Ecto neural progenitor cell (in vitro differentiated cells): Measurements from ENCODE around the gene GGT6.
"Not testable (repeated sequence)": the region's sequence is repeated elsewhere in the genome, so short reads cannot be mapped to it uniquely, and the experiment has no call there.

Experiments
- DNase-seq: peaks from one replicate; pipeline ENCODE4 v3.0.0-alpha.2; 2018; ENCODE audit warnings: low spot score

The GGT6 gene

DNA sequence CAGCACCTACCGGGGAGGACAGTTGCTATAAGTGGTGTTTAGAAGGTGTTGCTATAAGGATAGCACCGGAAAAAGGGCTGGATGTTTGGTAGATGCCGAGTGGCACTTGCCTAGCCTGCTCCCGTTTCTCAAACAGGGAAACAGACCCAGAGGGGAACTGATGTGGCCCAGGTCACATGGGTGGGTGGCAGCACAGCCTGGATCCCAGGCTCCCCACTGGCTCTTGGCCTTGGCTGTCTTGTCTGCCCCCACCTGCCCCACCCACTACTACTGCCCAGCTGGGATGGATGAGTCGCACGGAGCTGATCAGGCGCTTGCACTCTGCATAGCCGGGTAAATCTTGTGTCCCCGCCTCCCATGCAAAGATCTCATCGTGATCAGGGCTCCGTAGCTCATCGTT lies 31.2 kb upstream of the GGT6 start:
- no peak for DNase-seq

DNA sequence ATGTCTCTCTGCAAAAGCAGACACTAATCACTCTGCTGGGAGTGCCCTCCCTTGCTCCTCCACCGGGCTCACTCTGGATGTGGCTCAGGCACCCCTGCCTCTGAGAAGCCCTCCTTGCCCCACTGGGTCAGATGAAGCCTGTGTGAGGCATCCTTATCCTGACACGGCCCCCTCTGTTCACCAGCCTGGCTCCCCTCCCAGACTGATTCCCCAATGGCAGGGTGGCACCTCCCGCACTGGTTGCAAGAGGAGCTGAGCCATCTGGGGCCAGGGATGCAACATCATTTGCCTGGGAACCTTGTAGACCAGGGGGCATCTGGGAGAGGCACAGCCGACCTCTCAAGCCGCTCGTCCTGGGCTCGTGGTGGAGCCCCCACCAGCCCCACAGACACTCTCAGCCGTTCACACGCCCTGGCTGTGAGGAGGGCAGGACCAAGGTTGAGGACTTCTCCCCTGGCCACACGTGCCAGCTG lies 30.6 kb upstream of the GGT6 start:
- no peak for DNase-seq

DNA sequence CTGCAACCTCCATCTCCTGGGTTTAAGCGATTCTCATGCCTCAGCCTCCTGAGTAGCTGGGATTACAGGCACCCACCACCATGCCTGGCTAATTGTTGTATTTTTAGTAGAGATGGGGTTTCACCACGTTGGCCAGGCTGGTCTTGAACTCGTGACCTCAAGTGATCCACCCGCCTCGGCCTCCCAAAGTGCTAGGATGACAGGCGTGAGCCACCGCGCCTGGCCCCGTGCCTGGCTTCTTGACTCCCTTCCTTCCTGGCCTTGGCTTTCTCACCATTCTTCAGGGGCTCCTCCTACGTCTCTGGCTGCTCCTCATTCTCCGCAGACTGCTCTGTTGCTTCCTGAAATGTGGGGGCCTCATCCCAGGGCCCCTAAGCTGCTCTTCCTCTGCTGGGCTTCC lies 29.7 kb upstream of the GGT6 start:
- not testable (repeated sequence) for DNase-seq

DNA sequence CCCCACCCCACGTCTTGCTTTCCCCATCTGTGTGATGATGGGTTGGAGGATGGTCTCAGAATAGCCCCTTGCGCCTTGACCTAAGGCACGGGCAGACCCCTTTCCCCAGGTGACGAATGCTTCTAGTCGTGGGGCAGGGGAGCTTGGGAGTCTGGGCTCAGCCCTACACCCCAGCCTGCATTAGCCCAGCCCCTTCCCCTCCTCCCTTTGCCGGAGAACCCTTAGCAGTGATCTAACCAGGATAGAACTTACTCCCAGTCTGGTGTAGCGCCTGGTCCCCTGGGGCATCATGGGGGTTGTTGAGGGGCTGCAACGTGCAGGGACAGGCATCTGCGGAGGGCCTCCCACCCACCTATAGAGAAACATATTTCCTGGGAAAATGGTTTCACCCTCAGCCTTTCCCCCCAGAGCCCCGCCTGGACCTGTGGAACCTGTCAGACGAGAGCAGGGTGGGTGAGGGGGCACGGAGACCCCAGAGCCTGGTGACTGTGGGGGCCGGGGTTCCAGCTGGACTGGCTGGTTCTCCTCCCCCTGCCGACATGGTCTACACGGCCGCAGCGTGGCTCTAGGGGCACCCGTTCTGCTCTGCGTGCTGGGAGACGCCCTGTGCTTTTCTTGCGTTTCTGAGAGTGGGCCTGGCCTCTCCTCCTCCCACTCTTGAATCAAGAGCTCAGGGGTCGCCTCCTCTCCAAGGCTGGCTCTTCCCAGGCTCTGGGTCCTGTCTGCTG lies 28.7 kb upstream of the GGT6 start:
- no peak for DNase-seq

DNA sequence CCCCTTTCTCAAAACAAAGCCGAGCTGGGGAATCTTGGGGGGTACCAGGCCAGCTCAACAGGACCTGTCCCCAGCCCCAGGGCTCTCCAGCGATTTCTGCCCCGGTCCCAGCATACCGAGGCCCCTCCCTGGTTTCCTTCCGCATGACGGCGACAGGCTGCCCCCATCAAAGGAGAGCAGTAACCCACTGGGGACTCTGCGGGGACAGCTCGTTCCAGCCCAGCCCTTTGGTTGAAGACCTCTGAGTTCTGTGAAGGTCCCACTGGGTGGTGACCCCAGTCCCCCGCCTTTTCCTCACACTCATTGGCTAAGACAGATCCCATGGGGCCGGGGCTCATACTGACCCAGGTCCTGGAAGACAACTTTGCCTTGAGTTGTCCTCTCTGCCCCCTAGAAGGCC lies 28.0 kb upstream of the GGT6 start:
- DNase-seq = no peak

DNA sequence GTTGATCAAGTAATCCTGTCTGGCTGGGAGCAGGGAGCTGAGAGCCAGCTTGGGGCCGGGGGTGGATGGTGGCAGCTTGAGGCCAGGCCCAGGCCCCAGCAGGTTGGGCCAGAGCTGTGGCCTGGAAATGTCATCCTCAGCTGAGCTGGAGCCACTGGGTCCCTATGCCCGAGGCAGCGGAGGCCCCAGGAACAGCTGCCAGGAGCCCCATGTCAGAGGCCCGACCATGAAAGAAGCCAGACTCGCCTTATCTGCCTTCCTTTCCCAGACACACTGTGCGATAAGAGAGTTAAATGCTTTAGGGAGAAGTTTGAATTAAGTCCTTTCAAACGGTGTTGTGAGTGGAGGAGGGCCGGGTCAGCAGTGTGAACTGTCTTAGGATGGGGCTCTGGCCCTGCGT lies 27.4 kb upstream of the GGT6 start:
- no peak for DNase-seq

DNA sequence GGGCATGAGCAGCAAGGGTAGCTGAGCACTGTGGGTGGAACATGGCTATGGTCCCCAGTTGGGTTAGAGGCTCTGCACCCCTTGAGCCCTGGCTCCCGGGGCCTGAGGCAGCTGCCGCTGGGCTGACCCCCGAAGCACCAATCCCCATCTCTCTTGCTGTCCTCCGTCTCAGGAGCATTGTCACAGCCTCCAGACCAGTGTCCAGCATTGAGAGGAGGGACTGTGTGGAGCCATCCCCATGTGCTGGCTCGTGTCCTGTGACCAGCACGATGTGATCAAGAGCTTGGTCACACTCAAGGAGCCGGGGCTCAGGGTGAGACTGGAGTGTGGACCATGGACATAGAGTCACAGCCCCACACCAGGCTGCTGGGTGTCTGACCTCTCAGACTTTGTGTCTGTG lies 26.8 kb upstream of the GGT6 start:
- no peak for DNase-seq

DNA sequence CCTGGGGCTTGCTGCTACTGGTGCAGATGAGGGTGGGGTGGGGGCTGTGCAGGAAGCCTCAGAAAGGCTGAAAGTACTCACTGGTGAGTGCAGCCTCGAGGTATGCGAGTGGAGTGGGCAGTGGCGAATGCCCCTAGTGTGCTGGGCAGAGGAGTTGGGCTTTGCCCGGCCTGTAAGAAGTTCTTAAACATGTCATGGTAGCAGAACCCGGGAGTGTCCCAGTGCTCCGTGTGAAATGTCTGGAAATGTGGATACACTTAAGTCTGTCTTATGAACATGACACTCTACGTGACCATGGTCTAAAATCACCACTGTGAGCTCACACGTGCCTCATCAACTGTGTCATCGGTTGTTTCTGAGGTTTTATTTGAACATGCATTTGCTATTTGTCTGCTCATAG lies 25.7 kb upstream of the GGT6 start:
- DNase-seq = no peak

DNA sequence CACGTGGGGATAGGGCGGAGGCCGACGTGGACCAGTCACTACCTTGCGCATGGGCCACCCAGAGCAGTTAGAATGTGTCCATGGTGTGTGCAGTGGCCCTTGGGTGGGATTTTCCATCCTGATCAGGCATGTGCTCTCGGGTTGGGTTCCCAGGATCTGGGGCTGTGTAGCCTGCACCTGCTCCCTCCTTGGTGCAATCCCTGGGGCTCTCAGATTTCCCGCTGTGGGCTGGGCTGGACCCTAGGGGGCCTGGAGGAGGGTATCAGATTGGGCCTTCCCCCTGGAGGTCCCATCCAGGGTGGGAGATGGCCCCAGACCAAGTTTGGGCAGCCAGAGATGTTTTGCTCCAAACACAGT lies 25.2 kb upstream of the GGT6 start:
- no peak for DNase-seq

DNA sequence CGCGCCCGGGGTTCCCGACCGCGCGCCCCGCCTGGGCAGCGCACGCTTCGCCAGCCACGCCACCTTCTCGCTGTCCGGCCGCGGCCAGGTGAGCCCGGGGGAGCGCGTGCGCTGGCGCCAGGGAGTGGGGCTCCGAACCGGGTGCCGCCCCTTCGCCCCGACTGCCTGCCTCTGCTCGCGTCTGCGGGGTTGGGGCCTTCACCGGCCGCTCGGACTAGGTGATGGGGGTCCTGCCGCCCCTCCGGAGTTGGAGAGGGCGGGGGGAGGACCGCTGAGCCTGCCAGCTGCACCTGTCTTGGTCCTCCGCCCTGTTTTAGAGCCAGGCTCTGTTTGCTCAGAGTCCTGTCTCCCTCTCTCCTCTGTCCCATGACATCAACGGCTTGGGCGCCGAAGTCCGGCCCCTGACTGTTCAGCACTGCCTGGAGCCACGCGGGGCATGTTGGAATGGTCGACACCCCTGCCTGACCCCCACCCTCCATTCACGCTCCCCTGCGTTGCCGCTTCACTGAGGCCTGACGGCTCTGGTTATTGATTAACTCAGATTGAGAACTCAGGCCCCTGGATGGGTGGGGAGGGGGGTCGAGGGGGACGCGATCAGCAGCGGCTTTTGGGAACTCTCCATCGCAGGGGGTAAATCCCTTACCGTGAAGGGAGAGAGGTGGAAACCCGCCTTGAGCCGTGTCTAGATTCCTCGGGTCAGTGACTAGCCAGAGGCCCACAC lies 24.7 kb upstream of the GGT6 start:
- peak; percentile 63 for DNase-seq

DNA sequence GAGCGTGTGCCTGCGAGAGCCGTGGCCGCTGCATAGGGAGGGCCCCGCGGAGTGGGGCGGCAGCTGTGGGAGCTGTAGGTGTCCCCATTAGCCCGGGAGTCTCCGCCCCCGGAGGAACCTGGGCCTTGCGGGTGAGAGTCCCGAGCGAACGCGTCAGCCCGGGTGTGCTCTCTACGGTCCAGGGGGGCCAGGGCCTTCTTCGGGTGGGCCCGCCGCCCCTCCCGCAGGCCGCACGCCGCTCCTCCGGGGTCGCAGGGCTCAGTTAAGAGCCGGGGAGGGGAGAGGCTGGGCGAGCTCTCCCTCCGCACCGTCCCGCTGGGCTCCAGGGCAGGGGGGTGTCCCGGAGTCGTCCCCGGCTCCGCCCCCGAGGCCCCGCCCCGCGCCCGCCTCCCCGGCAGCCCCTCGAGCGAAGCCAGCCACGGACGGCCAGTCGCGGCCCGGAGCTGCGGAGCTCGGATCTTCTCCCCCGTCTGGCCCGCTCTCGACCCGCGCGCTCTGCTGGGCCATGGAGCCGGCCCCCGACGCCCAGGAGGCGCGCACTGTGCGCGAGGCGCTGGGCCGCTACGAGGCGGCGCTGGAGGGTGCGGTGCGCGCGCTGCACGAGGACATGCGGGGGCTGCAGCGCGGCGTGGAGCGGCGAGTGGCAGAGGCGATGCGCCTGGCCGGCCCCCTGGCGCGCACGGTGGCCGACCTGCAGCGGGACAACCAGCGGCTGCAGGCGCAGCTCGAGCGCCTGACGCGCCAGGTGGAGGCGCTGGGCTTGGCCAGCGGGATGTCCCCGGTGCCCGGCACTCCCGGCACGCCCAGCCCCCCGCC lies 23.9 kb upstream of the GGT6 start, which contains the start of gene SMTNL2:
Gene SMTNL2, plus strand, starts transcription at position 429 of the 816 bp plus-strand sequence. Its CDS starts 77 bp downstream, at position 506.
- DNase-seq = peak; percentile 83

DNA sequence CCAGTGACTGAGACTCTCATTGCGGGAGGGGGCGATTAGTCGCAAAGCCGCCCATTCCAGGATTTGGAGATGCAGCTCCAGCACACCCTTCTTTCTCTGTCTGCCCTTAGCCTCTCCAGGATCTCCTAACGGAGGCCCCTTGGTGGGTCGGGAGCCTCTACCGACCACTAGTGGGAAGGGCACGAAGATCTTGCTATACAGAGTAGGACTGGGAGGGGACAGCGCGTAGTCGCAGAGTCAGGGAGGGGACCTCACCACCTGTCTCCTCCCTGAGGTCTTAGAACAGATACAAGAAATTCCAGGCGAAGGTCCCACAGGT lies 23.4 kb upstream of the GGT6 start:
- no peak for DNase-seq

DNA sequence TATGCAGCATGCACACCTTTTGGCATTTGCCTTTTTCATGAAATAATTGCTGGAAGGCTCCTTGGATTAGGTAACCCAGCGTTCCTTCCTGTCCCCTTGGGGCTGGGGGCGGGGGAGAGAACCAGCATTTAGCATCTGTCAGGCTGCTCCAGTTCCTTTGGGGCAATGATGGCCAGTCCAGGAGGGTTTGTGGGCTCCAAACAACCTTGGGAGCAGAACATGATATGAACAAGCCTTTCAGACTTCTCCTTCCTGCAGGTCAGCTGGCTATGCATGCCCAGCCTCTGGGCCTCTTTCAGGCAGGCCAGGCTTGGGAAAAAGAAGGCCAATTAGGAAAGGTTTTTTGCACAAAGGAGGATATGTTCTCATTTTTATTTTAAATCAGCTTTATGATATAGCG lies 22.8 kb upstream of the GGT6 start:
- DNase-seq = no peak

DNA sequence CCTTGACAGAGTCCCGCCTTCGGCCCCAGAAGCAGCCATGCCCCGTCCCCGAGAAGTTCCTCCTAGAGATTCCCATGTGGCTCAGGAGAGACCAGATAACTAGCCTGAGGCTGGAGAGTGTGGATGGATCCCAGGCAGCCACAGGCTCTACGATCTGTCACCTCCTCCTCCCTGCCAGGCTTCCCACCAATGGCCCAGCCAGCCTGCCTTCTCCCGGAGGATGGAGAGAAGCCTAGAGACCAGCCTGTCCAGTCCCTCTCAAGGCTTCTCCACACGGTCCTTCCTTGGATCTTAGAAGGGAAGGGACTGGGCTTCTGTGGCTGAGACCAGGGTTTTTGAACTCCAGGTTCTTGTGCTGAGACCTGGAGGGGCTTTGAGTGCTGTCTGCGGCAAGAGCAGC lies 22.3 kb upstream of the GGT6 start:
- DNase-seq = no peak

DNA sequence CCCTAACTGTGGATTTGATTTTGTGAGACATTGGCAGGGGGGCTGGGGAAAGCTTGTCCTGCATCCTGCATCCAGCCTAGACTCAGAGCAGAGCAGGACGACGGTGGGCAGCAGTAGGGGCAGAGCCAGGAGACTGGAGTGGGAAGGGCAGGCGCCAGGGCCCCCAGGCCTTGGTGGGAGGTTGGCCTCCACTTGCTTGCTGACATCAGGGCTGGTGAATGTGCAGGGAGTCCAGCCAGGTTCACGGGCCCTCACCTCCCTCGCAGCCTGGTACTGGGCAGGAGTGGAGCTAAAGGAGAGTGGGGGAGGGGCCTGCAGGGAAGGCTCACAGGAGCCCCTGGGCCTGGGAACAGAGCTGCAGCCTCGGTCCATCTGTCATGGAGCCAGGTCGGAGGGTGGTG lies 21.7 kb upstream of the GGT6 start:
- DNase-seq = peak; percentile 60

DNA sequence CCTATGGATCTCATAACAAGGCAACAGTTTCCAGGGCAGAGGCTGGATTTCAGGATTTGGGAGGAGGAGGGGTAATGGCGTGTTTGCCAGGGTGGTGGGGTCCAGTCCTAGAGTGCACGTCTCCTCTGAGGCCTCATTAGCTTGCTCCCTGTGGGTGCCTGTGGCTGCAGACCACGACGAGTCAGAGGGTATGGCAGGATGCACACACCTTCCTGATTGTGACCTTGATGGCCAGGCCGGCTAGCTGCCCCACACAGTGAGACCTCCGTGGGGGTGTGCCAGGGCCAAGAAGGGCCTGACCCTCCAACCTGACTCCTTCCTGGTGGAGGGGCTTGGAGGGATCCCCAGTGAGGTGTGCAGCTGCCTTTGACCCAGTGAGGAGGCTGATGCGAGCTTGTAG lies 19.9 kb upstream of the GGT6 start:
- no peak for DNase-seq

DNA sequence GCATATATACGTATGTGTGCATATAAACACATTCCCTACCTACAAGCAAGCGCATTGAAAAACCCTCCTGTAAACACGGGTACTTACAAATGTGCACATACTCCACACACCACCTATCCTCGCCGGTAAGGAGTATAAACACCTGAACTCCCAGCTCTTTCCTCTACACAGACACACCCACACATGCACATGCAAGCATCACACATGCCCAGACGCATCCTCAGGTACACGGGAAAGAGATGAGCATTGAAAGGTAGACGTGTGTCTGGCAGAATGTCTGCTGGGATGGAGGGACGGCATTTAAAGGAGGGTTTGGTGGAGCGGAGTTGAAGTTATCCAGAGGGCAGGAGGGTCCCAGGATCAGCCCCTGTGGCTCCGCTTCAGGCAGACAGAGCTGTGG lies 19.3 kb upstream of the GGT6 start:
- no peak for DNase-seq

DNA sequence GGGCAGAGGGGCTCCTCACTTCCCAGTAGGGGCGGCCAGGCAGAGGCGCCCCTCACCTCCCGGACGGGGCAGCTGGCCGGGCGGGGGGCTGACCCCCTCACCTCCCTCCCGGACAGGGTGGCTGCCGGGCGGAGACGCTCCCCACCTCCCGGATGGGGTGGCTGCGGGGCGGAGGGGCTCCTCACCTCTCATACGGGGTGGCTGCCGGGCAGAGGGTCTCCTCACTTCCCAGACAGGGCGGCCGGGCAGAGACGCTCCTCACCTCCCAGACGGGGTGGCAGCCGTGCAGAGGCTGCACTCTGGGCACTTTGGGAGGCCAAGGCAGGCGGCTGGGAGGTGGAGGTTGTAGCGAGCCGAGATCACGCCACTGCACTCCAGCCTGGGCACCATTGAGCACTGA lies 18.0 kb upstream of the GGT6 start:
- not testable (repeated sequence) for DNase-seq

DNA sequence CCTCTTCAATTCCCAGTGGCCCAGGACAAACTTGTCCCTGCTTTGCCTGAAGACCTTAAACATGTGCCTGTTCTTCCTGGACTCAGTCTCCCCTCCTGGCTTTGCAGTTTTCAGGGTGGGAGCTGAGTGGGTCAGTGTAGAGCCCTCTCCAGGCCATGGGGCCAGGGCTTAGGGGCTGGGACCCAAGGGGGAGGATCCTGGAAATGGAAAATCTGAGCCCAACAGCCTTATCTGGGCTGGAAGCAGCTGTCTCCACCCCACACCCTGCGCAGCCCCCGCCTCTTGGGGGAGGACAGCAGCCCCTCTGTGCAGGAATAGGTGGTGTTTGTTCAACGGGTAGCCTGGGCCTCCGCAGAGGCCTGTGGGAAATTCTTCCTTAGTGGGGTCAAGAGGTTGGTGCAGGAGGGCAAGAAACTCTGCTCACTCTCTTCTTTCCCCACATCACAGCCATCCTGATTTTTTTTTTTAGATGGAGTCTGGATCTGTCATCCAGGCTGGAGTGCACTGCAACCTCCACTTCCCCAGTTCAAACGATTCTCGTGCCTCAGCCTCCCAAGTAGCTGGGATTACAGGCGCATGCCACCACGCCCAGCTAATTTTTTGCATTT lies 17.1 kb upstream of the GGT6 start:
- no peak for DNase-seq

DNA sequence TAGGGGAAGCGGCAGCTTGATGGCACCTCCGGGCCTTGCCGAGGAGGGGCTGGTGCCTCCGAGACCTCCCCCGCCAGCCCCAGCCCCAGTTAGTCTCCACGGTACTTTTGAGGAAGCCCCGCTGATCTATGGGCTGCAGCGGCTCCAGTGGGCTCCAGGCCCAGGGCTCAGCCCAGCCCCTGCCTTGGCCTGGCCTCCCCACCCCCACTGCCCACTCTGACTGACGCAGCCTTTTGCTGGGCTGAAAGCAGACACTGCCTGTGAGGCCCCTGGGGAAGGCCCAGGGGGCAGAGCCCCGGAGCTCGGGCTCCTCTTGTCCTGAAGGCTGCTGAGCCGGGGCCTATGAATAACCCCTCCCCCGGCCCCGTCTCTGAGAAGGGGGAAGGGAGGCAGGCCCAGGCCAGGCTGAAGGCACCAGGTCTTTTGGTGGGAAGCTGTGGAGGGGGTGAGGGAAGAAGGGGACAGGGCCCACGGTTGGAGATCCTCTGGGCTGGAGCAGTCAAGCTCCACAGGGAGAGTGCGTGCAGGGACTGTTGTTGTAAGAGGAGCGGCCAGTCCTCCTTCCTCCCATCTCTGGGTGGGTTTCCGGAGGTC lies 16.4 kb upstream of the GGT6 start:
- DNase-seq = peak; percentile 89

DNA sequence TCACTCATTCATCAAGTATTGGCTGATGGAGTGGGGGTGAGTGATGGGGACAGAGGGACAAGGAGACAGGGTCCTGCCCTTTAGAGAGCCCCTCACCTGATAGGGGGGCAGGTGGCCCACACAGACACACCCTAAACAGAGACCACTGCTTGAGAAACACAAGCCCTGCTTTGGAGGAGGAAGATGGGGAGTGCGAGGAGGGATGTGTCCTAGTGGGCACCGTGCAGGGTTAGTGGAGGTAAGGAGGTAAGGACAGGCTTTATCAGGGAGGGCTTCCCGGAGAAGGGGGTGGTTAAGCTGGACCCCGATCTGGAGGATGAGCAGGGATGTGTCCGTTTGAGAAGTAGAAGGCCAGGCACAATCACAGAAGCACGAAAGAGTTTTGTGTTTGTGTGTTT lies 15.8 kb upstream of the GGT6 start:
- no peak for DNase-seq

DNA sequence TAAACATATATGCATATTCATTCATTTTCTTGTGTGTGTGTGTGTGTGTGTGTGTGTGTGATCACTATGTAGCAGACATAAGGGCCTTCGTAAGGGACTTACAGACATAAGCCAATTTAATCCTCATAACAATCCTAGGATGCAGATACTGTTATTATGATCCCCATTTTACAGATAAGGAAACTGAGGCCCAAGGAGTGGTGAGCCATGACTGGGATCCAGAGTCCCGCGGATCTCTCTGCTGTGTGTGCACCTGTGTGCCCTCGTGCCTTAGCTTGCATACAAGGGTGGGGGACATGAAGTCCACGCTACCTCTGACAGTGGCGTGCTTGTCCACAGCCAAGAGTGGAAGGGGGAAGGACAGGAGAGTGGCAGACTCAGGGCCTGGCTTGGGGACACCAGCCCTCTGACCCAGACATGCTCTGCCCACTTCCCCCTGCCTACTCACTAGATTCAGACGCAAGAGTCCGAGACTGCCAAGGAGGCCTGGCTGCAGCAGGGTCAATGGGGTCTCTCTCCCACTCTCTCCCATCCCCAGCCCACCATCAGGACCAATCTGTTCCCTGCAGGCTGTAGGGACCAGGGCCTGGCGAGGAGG lies 14.2 kb upstream of the GGT6 start:
- DNase-seq = no peak
